GM11168 (cell line): Measurements from ENCODE around the gene GBP6.
"Not testable (repeated sequence)": the region's sequence is repeated elsewhere in the genome, so short reads cannot be mapped to it uniquely, and the experiment has no call there.

Experiments
- in situ Hi-C: fragments of 300-500 bp; cut with MboI; formaldehyde crosslinking; loops from one replicate; pipeline ENCODE4 v1.12.0; 2022; ENCODE audit warnings: low sequenced_read_pairs; ENCODE audit not compliant: unreplicated experiment

GBP6 gene

DNA sequence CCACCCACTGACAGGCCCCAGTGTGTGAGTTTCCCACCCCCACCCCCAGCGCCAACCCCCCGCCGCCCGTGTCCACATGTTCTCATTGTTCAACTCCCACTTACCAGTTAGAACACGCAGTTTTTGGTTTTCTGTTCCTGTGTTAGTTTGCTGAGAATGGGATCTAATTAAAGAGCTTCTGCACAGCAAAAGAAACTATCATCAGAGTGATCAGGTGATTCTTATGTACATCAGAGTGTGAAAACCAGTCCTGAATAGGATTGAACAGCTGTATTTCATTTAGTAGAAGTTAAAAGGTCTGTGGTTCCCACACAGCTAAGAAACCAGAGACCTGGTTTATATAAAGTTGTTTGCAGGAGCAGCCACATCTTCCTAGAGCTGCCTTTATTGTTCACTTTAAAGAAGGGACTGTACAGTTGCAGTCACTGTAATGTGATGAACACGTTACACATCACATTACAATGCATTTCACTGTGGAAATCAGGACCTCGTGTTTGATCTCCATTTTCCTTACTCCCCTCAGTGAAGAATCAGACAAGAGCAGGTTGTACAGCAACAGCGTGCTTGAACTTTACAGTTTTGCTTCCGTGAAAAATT is 1.2 kb downstream of the GBP6 start:
- in situ Hi-C loops: loop anchor here (5.0 to 10.0 kb wide), 2 partner anchors 80 to 363 kb away; no protein-coding TSS in a partner anchor

DNA sequence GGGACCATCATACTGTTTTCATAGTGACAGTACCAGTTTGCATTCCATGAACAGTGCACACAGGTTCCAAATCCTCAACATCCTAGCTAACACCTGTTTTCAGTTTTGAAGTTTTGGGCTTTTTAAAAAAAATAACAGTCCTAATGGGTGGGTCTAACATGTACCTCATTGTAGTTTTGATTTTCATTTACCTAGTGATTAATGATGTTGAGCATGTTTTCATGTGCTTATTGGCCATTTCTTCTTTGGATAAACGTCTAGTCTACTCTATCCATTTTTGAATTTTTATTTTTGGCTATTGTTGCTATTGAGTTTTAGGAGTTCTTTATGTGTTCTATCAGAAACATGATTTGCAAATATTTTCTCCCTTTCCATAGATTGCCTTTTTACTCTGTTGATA is 3.4 kb downstream of the GBP6 start:
- in situ Hi-C loops: loop anchor here (10.0 kb wide), 1 partner anchor 78 kb away; no protein-coding TSS in a partner anchor

DNA sequence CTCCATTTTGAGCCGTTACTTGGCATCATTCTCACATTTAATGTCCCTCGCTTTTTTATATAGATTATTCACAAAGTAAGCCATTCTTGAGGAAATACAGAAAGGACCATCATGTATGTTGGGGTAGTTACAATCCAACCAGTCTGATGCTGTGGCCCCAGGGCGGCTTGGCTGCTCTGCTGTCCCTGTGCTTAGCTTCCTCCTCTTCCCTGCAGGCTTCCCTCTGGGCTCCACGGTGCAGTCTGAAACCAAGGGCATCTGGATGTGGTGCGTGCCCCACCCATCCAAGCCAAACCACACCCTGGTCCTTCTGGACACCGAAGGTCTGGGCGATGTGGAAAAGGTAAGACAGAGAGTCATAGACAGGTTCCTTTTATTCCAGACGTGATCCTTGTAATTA is 5.5 kb downstream of the GBP6 start:
- in situ Hi-C loops: loop anchor here (10.0 kb wide), 1 partner anchor 75 kb away; no protein-coding TSS in a partner anchor

DNA sequence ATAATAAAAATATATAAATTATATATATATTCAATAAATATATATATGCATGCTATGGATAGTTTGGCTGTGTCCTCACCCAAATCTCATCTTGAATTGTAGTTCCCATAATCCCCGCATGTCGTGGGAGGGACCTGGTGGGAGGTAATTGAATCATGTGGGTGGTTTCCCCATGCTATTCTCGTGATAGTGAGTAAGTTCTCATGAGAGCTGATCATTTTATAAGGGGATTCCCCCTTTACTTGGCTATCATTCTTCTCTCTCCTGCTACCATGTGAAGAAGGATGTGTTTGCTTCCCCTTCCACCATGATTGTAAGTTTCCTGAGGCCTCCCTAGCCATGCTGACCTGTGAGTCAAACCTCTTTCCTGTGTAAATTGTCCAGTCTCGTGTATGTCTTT is 10.0 kb downstream of the GBP6 start:
- in situ Hi-C loops: not testable (repeated sequence)

DNA sequence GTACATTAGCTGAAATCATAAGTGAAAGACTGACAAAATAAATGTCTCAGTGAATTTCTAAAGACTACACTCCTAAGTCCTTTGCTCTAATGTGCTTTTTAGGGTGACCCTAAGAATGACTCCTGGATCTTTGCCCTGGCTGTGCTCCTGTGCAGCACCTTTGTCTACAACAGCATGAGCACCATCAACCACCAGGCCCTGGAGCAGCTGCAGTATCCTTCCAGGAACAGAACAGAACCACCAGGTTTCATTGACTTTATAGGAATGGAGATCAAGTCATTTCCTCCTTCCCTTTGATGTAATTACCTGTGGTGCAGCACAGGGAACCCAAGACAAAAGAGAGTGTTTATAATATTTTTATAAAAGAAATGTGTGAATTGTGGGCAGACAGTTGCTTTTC is 14.1 kb downstream of the GBP6 start:
- in situ Hi-C loops: no loop called here

DNA sequence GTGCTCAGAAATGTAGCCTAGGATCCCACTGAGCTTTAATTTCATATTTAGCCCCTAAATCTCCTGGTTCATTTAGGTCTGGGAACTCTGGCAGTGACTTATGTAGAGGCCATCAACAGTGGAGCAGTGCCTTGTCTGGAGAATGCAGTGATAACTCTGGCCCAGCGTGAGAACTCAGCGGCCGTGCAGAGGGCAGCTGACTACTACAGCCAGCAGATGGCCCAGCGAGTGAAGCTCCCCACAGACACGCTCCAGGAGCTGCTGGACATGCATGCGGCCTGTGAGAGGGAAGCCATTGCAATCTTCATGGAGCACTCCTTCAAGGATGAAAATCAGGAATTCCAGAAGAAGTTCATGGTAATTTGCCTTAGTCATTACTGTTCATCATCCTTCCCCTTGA is 17.8 kb downstream of the GBP6 start:
- in situ Hi-C loops: no loop called here

DNA sequence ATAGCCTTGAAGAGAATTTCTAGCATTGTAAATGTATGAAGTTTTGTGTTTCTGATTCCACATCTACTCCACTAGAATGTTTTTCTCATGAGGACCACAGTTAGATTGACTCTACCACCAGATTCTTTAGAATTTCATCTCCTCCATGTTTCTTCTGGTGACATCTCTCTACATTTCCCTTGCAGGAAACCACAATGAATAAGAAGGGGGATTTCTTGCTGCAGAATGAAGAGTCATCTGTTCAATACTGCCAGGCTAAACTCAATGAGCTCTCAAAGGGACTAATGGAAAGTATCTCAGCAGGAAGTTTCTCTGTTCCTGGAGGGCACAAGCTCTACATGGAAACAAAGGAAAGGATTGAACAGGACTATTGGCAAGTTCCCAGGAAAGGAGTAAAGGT is 18.6 kb downstream of the GBP6 start:
- in situ Hi-C loops: no loop called here

DNA sequence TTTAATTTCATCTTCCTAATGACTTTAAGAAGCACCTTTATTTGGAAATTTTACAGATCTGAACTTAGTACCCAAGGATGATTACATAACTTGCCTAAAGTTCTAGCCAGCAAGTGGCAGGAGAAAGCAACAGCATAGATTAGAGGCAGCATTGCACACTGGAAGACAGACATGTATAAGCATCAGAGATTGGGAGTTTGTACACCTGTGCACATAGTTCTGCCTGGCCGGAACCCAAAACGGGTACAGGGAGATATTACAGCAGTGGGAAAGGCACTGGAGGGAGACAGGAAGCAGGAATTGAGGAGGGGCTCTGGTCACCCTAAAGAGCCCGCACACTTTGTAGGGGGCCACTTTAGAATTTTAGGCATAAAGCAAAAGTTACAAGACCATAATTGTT is 19.3 kb downstream of the GBP6 start:
- in situ Hi-C loops: no loop called here

DNA sequence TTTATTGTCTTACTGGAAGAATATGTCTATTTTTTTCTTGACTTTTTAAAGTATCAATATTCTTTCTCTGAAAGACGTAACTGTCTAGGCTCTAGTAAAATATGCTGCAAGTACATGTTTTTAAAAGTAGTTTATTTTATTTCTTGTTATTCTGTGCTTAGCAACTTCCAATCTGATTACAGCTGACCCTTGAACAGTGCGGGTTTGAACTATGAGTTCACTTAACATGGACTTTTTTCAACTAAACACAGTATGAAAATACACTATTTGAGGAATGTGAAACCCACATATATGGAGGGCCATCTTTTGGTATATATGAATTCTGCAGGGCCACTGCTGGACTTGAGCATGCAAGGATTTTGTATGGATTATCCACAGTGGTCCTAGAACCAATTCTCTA is 26.8 kb downstream of the GBP6 start:
- in situ Hi-C loops: no loop called here

DNA sequence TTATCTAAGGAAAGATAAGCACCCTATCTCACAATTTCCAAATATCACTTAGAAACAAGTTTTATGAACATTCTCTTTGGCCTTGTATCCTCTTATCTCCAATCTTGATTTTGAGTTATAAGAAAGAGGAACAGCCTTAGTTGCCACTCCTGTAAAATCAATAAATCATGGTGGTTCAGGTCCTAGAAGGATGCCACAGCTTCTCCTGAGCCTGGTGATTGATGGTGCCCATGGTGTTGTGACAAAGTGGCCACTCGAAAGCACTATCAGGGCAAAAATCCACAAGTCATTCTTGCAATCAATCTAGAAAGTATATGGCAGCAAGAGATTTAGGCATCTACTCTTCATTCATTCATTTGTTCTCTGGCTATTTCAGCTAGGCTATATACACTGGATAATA is 27.8 kb downstream of the GBP6 start:
- in situ Hi-C loops: no loop called here

DNA sequence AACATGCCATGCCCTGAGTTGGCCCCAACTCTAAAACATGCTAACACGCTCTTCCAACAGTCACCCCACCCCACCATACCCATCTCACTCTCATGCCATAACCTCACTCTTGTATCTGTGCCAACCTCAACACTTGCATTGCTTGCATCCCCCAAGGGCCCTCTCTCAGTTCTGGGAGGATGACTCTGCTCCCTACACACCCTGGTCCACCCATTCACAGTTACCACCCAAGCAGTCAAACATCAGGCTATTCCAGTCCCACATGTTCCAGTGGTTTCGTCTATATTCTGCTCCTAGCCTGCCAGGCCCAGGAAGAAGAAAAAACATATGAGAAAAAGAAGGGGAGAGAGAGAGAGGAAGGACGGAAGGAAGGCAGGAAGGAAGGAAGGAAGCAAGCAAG is 31.0 kb downstream of the GBP6 start:
- in situ Hi-C loops: no loop called here

DNA sequence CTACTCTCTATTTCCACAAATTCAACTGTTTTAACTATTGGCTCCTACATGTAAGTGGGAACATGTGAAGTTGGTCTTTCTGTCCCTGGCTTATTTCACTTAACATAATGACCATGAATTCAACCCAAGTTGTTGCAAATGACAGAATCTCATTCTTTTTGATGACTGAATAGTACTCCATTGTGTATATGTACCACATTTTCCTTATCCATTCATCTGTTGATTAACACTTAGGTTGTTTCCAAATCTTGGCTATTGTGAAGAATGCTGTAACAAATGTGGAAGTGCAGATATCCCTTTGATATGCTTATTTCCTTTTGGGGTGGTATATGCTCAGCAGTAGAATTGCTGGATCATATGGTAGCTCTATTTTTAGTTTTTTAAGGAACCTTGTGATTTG is 33.0 kb downstream of the GBP6 start:
- in situ Hi-C loops: no loop called here

DNA sequence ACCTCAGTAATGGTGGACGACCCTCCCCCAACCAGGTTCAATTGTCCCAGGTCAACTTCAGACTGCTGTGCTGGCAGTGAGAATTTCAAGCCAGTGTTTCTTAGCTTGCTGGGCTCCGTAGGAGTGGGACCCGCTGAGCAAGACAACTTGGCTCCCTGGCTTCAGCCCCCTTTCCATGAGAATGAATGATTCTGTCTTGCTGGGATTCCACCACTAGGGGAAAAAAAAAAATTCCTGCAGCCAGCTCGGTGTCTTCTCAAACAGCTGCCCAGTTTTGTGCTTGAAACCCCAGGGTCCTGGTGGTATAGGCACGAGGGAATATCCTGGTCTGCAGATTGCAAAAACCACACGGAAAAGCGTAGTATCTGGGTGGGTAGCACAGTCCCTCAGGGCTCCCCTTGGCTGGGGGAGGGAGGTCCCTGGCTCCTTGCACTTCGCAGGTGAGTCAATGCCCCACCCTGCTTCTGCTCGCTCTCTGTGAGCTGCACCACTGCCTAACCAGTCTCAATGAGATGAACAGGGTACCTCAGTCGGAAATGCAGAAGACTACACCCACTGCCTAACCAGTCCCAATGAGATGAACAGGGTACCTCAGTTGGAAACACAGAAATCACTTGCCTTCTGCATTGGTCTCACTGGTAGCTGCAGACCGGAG is 41.5 kb downstream of the GBP6 start:
- in situ Hi-C loops: no loop called here

DNA sequence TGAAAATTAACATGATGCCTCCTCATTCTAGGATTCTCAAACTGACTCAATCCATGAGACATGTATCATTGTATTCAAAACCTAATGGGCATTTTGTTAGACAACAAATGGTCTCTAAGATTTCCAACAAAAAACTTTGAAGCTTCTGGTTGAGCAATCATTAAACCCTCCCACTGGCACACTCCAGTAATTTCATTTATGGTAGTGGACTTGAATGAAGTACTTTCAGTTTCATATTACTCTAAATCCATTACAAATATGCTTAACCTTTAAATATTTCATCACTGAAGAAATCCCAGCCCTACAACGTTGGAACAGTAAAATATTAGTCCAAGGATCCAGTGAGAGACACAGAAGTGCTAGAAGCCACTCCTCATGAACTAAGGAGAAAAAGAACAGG is 43.5 kb downstream of the GBP6 start:
- in situ Hi-C loops: no loop called here

DNA sequence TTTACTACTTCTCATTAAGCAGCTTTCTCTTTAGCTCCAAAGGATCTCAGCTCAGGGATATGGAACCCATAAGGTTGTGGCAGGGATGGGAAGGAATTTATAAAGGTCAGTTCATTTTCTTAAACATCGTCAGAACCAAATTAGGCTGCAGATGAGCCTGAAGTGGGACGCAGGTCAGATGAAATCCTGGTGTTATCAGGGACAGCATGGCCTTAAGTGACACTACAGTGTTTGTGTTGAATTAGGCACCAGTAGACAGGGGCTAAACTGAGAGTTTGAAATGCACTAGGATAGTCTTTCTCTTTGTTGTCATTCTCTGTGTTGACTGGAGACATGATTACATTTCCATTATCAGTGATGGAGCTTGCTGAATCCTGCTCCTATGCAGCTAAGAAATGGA is 43.9 kb downstream of the GBP6 start:
- in situ Hi-C loops: not testable (repeated sequence)

DNA sequence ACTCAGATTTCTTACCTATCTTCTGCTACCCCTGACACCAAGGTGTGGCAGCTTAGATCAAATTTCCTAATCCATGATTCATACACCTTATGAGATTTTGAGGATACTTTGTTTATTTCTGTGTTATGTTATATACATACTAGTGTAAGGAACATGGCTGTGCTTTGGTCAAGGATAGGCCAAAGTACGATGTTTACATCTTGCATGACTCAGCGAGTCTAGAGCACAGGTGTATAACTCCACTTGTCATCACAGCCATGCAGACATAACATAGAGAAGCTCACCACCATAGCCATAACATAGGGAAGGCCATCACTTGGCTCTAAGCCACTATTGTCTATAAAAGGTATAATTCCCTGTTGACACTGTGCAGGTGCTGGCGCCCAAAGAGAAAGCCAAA is 61.2 kb downstream of the GBP6 start:
- in situ Hi-C loops: no loop called here

DNA sequence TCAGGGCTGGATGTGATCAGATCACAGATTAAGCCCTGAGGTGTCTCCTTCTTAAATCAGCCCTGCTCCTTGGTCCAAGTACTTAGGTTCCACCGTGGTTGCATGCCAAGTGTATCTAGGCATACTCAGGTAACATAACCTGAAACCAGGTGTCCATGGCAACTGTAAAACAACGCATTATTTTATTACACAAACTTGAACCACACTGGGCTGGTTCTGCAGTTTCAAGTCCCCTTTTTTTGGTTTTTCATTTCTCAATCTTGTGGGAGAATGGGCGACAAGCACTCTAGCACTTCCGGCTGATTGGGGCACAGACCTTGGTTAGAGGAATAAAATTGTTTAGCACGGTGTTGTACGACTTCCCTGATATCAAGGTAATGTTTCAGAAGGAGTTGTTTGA is 65.2 kb downstream of the GBP6 start:
- in situ Hi-C loops: no loop called here

DNA sequence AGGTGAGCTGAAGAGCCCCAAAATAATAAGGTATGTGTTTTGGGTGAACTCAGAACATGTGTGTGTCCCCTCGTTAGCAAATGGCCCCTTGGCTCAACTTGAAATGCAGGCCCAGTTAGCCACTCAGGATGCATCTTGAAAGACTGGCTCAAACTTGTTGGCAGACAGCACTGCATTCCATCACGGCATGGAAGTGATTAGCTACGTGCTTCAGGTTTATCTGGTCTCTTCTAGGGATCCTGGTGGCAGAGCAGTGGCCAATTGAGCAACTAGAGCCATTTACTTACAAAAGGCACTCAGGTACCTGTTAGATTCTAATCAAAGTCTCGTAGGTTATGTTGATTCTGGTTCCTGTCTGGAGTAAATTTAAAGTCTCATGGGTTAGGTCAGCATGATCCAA is 65.8 kb downstream of the GBP6 start:
- in situ Hi-C loops: not testable (repeated sequence)

DNA sequence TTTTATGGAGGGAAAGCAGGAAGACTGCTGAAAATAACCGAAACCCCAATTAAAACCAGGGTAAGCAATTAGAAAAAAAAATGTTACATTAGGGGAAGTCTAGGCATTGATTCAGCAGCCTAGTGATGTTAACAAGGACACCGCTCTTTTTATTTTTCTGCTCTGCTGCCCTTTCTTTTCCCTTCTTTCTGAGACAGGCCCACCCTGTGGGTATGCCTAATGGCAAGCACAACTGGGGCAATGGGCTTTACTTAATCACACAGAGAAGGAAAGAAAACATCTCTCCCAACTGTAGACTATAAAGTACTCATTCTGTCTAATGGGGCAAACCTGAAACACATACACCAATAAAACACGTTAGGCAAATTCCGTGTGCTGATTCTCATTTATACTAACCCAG is 69.6 kb downstream of the GBP6 start:
- in situ Hi-C loops: no loop called here

DNA sequence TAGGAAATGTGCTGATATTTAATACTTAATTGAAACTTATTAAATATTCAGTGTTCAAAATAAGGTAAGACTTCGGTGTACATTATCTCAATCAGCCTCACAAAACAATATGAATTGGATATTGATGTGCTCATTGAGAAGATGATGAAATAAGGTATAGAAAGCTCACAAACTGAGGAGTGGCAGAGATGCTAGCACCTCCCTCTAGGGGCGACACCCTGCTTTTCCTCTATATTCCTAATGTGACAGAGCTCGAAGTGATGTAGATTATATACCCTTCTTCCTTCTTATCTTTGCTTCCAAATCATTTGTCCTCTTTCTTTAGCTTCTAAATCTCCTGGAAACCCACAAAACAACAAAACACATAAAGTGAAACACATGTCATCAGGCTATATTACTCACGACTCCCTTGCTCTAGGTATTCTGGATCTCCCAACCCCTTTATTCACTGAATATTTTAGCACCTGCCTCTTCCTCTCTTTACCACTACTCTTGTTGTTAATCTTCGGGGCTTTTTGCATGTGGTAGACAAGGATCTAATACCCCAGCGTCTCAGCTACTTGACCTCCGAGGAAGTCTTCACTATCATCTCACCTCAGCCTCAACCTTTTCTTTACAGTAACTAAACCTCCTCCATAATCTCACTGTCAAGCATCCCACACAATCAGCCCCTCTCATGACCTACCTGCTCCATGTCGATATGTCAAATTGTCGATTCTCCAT is 70.4 kb downstream of the GBP6 start:
- in situ Hi-C loops: not testable (repeated sequence)
